Fibroblast of lung (primary cell): ENCODE results near the gene COL18A1. TPM values are rescaled to one million over a fixed set of nuclear protein-coding genes. Genes with fewer than 3 reads are reported as not detected.

Experiments
- DNase-seq, 2 donors: peaks; one replicate each; pipeline versions ENCODE4 v3.0.0 to v3.0.0-alpha.2; 2010; ENCODE audit warnings: low read depth in 2 of 2
- H2AFZ ChIP-seq: 2 replicates; pipeline ENCODE4 v1.5.1; 2012; ENCODE audit warnings: low read length, control low read depth, inconsistent platforms
- H3K27ac ChIP-seq: 2 replicates; pipeline ENCODE4 v1.5.1; 2011; ENCODE audit warnings: low read length, control low read depth; ENCODE audit not compliant: insufficient read depth
- H3K27me3 ChIP-seq: 2 replicates; pipeline ENCODE4 v1.5.1; 2011; ENCODE audit warnings: mild to moderate bottlenecking, low read length; ENCODE audit not compliant: control insufficient read depth, insufficient read depth
- H3K36me3 ChIP-seq: 2 replicates; pipeline ENCODE4 v1.5.1; 2011; ENCODE audit warnings: low read length; ENCODE audit not compliant: control insufficient read depth, insufficient read depth
- H3K4me1 ChIP-seq: 2 replicates; pipeline ENCODE4 v1.5.1; 2011; ENCODE audit warnings: low read length; ENCODE audit not compliant: control insufficient read depth, insufficient read depth; ENCODE audit errors: extremely low read depth
- H3K4me2 ChIP-seq: 2 replicates; pipeline ENCODE4 v1.5.1; 2011; ENCODE audit warnings: low read length, control low read depth; ENCODE audit not compliant: insufficient read depth; ENCODE audit errors: extremely low read depth
- H3K4me3 ChIP-seq, 4 experiments: fragments of 200-600 bp in 1 of 4; sonication (generic) in 1 of 4; replicated peaks in 1 of 4; 2 replicates each; pipeline ENCODE4 v1.5.1; 2011 to 2016; ENCODE audit warnings: low read length in 4 of 4, low read depth in 3 of 4, mild to moderate bottlenecking in 3 of 4, control low read depth in 2 of 4, inconsistent platforms in 1 of 4, mixed read lengths in 1 of 4; ENCODE audit not compliant: insufficient read depth in 1 of 4; ENCODE audit errors: control extremely low read depth in 1 of 4
- H3K79me2 ChIP-seq: 2 replicates; pipeline ENCODE4 v1.5.1; 2012; ENCODE audit warnings: mild to moderate bottlenecking, low read length, inconsistent platforms; ENCODE audit not compliant: control insufficient read depth, insufficient read depth
- H3K9ac ChIP-seq: 2 replicates; pipeline ENCODE4 v1.5.1; 2011; ENCODE audit warnings: mild to moderate bottlenecking, low read length, control low read depth; ENCODE audit not compliant: insufficient read depth
- H3K9me3 ChIP-seq: 2 replicates; pipeline ENCODE4 v1.5.1; 2012; ENCODE audit warnings: low read depth, low read length; ENCODE audit not compliant: control insufficient read depth, insufficient read depth
- H4K20me1 ChIP-seq: 2 replicates; pipeline ENCODE4 v1.5.1; 2011; ENCODE audit warnings: low read length; ENCODE audit not compliant: control insufficient read depth, insufficient read depth; ENCODE audit errors: extremely low read depth
- EZH2 ChIP-seq: IDR thresholded peaks from 2 replicates; pipeline ENCODE4 v1.5.1; 2012; ENCODE audit warnings: low read length, control low read depth, mild to moderate bottlenecking; ENCODE audit errors: missing control alignments
- polyA plus RNA-seq, 2 donors: library from polyadenylated mRNA; depleted of rRNA in 1 of 2; stranded (reverse) in 1 of 2; unstranded in 1 of 2; fragments of >200 nt; gene quantifications; 2 replicates each; pipeline ENCODE4 v1.2.1, GENCODE V29; 2011 to 2012; ENCODE audit warnings: missing spikeins in 1 of 2
- total RNA-seq: library from RNA; depleted of rRNA; stranded (reverse); fragments of >200 nt; gene quantifications from 2 replicates; pipeline ENCODE4 v1.2.1, GENCODE V29; 2014
- TF ChIP-seq, protein P1 (sequence below), 2 donors: IDR thresholded peaks in 1 of 2; conservative IDR thresholded peaks in 1 of 2; 1 replicate in 1 of 2; 2 replicates in 1 of 2; pipeline ENCODE4 v1.5.1; 2011 to 2012; ENCODE audit warnings: low read length in 2 of 2, control low read depth in 1 of 2, inconsistent platforms in 1 of 2, low read depth in 1 of 2, mild to moderate bottlenecking in 1 of 2

Gene COL18A1
- total and polyA plus RNA-seq, 2 donors (not counting 1 experiment from before 2014, with no cell fraction given), result 24.3 to 38.8 TPM

DNA sequence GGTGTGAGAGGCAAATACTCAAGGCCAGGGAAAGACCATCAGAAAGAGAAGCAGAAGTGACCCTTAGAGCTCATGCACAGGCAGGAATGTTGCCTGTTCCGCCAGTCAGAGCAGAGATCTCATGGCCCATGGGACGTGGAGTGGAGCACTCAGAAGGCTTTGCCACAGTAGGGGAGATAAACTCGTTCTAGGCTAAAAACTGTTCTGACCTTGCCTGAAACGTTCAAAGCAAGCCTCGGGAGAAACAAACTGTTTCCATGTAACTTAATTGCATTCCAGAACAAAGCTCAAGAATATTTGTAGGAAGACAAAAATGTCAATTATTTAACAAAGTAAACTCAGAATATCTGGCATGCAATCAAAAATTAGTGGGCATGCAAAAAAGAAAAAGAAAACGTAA lies 158.0 kb downstream of the COL18A1 start:
- TF ChIP-seq, protein P1, sequence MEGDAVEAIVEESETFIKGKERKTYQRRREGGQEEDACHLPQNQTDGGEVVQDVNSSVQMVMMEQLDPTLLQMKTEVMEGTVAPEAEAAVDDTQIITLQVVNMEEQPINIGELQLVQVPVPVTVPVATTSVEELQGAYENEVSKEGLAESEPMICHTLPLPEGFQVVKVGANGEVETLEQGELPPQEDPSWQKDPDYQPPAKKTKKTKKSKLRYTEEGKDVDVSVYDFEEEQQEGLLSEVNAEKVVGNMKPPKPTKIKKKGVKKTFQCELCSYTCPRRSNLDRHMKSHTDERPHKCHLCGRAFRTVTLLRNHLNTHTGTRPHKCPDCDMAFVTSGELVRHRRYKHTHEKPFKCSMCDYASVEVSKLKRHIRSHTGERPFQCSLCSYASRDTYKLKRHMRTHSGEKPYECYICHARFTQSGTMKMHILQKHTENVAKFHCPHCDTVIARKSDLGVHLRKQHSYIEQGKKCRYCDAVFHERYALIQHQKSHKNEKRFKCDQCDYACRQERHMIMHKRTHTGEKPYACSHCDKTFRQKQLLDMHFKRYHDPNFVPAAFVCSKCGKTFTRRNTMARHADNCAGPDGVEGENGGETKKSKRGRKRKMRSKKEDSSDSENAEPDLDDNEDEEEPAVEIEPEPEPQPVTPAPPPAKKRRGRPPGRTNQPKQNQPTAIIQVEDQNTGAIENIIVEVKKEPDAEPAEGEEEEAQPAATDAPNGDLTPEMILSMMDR (conservative IDR thresholded peaks at IDR 0.05 in 1 of 2, IDR thresholded peaks at IDR 0.05 in 1 of 2; ENCODE audit: low read depth in 1 of 2, low read length in 2 of 2), result no peak
- TF ChIP-seq EZH2, result no peak
- peaks cover 6% of the 10 kb centered on the region for H3K27me3 ChIP-seq
- H3K27ac ChIP-seq, result no peak overlapping the region
- no peaks in the 10 kb centered on the region for H4K20me1 ChIP-seq
- no peak overlapping the region for H3K9ac ChIP-seq
- peak in 1 of 2 donors; percentile 17 for DNase-seq
- no peaks in the 10 kb centered on the region for H3K36me3 ChIP-seq
- no peak overlapping the region for H2AFZ ChIP-seq
- H3K4me3 ChIP-seq, result no peak overlapping the region
- no peaks in the 10 kb centered on the region for H3K79me2 ChIP-seq
- H3K4me1 ChIP-seq, result no peaks in the 10 kb centered on the region
- no peak overlapping the region for H3K4me2 ChIP-seq
- H3K9me3 ChIP-seq, result no peaks in the 10 kb centered on the region

Other genes with a start within 250 kb of the COL18A1 start
- 34.2 and 56.0 TPM in 2 replicates for gene POFUT2, start 117.3 kb upstream of the COL18A1 start, total RNA-seq
- gene POFUT2, start 117.3 kb upstream of the COL18A1 start, polyA plus RNA-seq, result 39.3 and 60.3 TPM in 2 replicates
- 2.1 and 2.6 TPM in 2 replicates for gene SLC19A1, start 137.3 kb downstream of the COL18A1 start, total RNA-seq
- 1.7 and 3.9 TPM in 2 replicates for gene SLC19A1, start 137.3 kb downstream of the COL18A1 start, polyA plus RNA-seq
- gene PCBP3, start 238.6 kb downstream of the COL18A1 start, total RNA-seq, result 1.7 and 5.1 TPM in 2 replicates
- gene PCBP3, start 238.6 kb downstream of the COL18A1 start, polyA plus RNA-seq, result 0.51 and 0.61 TPM in 2 replicates